Liver (tissue), 9 donors: ENCODE data around the gene ZNF775. TPM values are rescaled to one million over a fixed set of nuclear protein-coding genes. Genes with fewer than 3 reads are reported as not detected.

Experiments
- DNase-seq: peaks from one replicate; pipeline ENCODE4 v3.0.0-alpha.2; 2017; ENCODE audit warnings: low spot score
- H3K27ac ChIP-seq, 2 donors: one replicate each; pipeline ENCODE4 v1.7.0; 2013; ENCODE audit warnings: inconsistent platforms in 2 of 2, low read length in 2 of 2, control low read depth in 1 of 2, low read depth in 1 of 2, mild to moderate bottlenecking in 1 of 2
- H3K27me3 ChIP-seq, 4 donors: one replicate each; pipeline versions ENCODE4 v1.6.1 to v1.7.0; 2013; ENCODE audit warnings: low read length in 3 of 4, inconsistent platforms in 1 of 4, mild to moderate bottlenecking in 1 of 4, moderate library complexity in 1 of 4; ENCODE audit not compliant: control insufficient read depth in 4 of 4, insufficient read depth in 4 of 4
- H3K36me3 ChIP-seq, 4 donors: one replicate each; pipeline versions ENCODE4 v1.6.1 to v1.7.0; 2013; ENCODE audit warnings: low read length in 3 of 4, mild to moderate bottlenecking in 3 of 4, low read depth in 1 of 4, moderate library complexity in 1 of 4; ENCODE audit not compliant: control insufficient read depth in 4 of 4, insufficient read depth in 3 of 4
- H3K4me1 ChIP-seq, 4 donors: one replicate each; pipeline versions ENCODE4 v1.6.1 to v1.7.0; 2013; ENCODE audit warnings: low read length in 3 of 4, mild to moderate bottlenecking in 3 of 4, moderate library complexity in 1 of 4; ENCODE audit not compliant: control insufficient read depth in 4 of 4, insufficient read depth in 4 of 4
- H3K4me3 ChIP-seq, 3 donors: one replicate each; pipeline versions ENCODE4 v1.6.1 to v1.7.0; 2013; ENCODE audit warnings: low read length in 3 of 3, control low read depth in 1 of 3, low read depth in 1 of 3, mild to moderate bottlenecking in 1 of 3
- H3K9ac ChIP-seq, 2 donors: one replicate each; pipeline ENCODE4 v1.7.0; 2013; ENCODE audit warnings: low read length in 2 of 2, mild to moderate bottlenecking in 2 of 2, moderate library complexity in 2 of 2, control low read depth in 1 of 2, low read depth in 1 of 2
- H3K9me3 ChIP-seq, 4 donors: one replicate each; pipeline versions ENCODE4 v1.6.1 to v1.7.0; 2013; ENCODE audit warnings: low read length in 3 of 4; ENCODE audit not compliant: control insufficient read depth in 4 of 4
- EGR1 ChIP-seq, 2 donors: IDR thresholded peaks; 2 replicates each; pipeline ENCODE4 v1.6.1; 2016 to 2018; ENCODE audit warnings: antibody characterized with exemption in 2 of 2, low read depth in 2 of 2
- FOXA1 ChIP-seq: IDR thresholded peaks from 2 replicates; pipeline ENCODE4 v1.6.1; 2016; ENCODE audit warnings: antibody characterized with exemption
- FOXA2 ChIP-seq: IDR thresholded peaks from 2 replicates; pipeline ENCODE4 v1.6.1; 2016; ENCODE audit warnings: antibody characterized with exemption
- GABPA ChIP-seq, 2 donors: IDR thresholded peaks in 1 of 2; conservative IDR thresholded peaks in 1 of 2; 2 replicates each; pipeline ENCODE4 v1.6.1; 2016; ENCODE audit warnings: antibody characterized with exemption in 2 of 2, mild to moderate bottlenecking in 1 of 2, moderate library complexity in 1 of 2
- HNF4A ChIP-seq, 2 donors: conservative IDR thresholded peaks; 2 replicates each; pipeline ENCODE4 v1.6.1; 2016; ENCODE audit warnings: antibody characterized with exemption in 2 of 2, mild to moderate bottlenecking in 2 of 2
- HNF4G ChIP-seq: IDR thresholded peaks from 2 replicates; pipeline ENCODE4 v1.6.1; 2016; ENCODE audit warnings: antibody characterized with exemption
- JUND ChIP-seq, 2 donors: IDR thresholded peaks; 2 replicates each; pipeline ENCODE4 v1.6.1; 2016; ENCODE audit warnings: antibody characterized with exemption in 2 of 2
- NR2F2 ChIP-seq: IDR thresholded peaks from 2 replicates; pipeline ENCODE4 v1.6.1; 2016; ENCODE audit warnings: antibody characterized with exemption
- RXRA ChIP-seq, 2 donors: IDR thresholded peaks; 2 replicates each; pipeline ENCODE4 v1.6.1; 2017 to 2018; ENCODE audit warnings: antibody characterized with exemption in 2 of 2, mild to moderate bottlenecking in 1 of 2
- SP1 ChIP-seq: IDR thresholded peaks from 2 replicates; pipeline ENCODE4 v1.6.1; 2018; ENCODE audit warnings: antibody characterized with exemption, mild to moderate bottlenecking
- YY1 ChIP-seq: IDR thresholded peaks from 2 replicates; pipeline ENCODE4 v1.6.1; 2016; ENCODE audit warnings: antibody characterized with exemption, mild to moderate bottlenecking
- WGBS: extraction: QIAGEN DNeasy Blood & Tissue Kit; methylation state at CpG from one replicate; pipeline ENCODE4 v1.1.7; 2013; 5-methylcytosine and 5-hydroxymethylcytosine counted together
- polyA plus RNA-seq, 2 donors: library from polyadenylated mRNA; stranded (reverse) in 1 of 2; unstranded in 1 of 2; fragments of 200-250 nt in 1 of 2; fragments of >200 nt in 1 of 2; fragmentation: Nextera tagmentation in 1 of 2; extraction: Ambion mirVana in 1 of 2; gene quantifications; one replicate each; pipeline versions ENCODE4 v1.2.1 to v1.2.3, GENCODE V29; 2013 to 2015
- total RNA-seq, 2 donors: library from RNA; depleted of rRNA; stranded (reverse); fragments of >200 nt; gene quantifications; one replicate each; pipeline ENCODE4 v1.2.3, GENCODE V29; 2014
- TF ChIP-seq, protein P1 (sequence below): IDR thresholded peaks from 2 replicates; pipeline ENCODE4 v1.6.1; 2016; ENCODE audit warnings: antibody characterized with exemption
- TF ChIP-seq, protein P2 (sequence below): IDR thresholded peaks from 2 replicates; pipeline ENCODE4 v1.6.1; 2016; ENCODE audit warnings: antibody characterized with exemption, mild to moderate bottlenecking
- donor health status: healthy.
- donor health status: healthy.
- donor health status: healthy.
- donor health status: healthy.
- donor health status: healthy.

Gene ZNF775
- total and polyA plus RNA-seq, 4 donors = 0.08 to 3.1 (median 0.52) TPM

- Histone ChIP-seq H3K4me1 (peaks cover 26 to 74% (median 70%) of the 10 kb centered on the region in 4 donors), H3K9me3 (no peaks in the 10 kb centered on the region), H3K4me3 (peak overlapping the region; percentile 69 to 81 (median 74)), H3K9ac (peak overlapping the region in 1 of 2 donors; percentile 31), H3K27me3 (no peaks in the 10 kb centered on the region), H3K27ac (peak overlapping the region; percentile 75 to 94), H3K36me3 (no peaks in the 10 kb centered on the region)
- TF ChIP-seq HNF4A (conservative IDR thresholded peaks at IDR 0.05) (peak in 1 of 2 donors; percentile 4), NR2F2 (no peak), FOXA2 (no peak), HNF4G (no peak), YY1 (peak; percentile 40), EGR1 (IDR thresholded peaks at IDR 0.05; ENCODE audit: low read depth in 2 of 2) (no peak), FOXA1 (no peak), RXRA (IDR thresholded peaks at IDR 0.05) (peak in 1 of 2 donors; percentile 38), GABPA (IDR thresholded peaks at IDR 0.05 in 1 of 2, conservative IDR thresholded peaks at IDR 0.05 in 1 of 2) (no peak), JUND (IDR thresholded peaks at IDR 0.05) (no peak)
- TF ChIP-seq, protein P1, sequence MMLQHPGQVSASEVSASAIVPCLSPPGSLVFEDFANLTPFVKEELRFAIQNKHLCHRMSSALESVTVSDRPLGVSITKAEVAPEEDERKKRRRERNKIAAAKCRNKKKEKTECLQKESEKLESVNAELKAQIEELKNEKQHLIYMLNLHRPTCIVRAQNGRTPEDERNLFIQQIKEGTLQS = no peak
- TF ChIP-seq, protein P2, sequence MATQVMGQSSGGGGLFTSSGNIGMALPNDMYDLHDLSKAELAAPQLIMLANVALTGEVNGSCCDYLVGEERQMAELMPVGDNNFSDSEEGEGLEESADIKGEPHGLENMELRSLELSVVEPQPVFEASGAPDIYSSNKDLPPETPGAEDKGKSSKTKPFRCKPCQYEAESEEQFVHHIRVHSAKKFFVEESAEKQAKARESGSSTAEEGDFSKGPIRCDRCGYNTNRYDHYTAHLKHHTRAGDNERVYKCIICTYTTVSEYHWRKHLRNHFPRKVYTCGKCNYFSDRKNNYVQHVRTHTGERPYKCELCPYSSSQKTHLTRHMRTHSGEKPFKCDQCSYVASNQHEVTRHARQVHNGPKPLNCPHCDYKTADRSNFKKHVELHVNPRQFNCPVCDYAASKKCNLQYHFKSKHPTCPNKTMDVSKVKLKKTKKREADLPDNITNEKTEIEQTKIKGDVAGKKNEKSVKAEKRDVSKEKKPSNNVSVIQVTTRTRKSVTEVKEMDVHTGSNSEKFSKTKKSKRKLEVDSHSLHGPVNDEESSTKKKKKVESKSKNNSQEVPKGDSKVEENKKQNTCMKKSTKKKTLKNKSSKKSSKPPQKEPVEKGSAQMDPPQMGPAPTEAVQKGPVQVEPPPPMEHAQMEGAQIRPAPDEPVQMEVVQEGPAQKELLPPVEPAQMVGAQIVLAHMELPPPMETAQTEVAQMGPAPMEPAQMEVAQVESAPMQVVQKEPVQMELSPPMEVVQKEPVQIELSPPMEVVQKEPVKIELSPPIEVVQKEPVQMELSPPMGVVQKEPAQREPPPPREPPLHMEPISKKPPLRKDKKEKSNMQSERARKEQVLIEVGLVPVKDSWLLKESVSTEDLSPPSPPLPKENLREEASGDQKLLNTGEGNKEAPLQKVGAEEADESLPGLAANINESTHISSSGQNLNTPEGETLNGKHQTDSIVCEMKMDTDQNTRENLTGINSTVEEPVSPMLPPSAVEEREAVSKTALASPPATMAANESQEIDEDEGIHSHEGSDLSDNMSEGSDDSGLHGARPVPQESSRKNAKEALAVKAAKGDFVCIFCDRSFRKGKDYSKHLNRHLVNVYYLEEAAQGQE = peak; percentile 90
- DNase-seq = peak; percentile 40
- 7% methylated on average over 39 of the region's 39 CpGs for WGBS
Observed at GRCh38 chr7:150340024-150340749, 38.9 kb upstream of the ZNF775 start.

GRCh38 chr7:150340875-150341262 is 38.3 kb upstream of the ZNF775 start:
- peaks cover 26 to 67% (median 63%) of the 10 kb centered on the region in 4 donors for H3K4me1 ChIP-seq
- TF ChIP-seq, protein P1 = no peak
- TF ChIP-seq SP1 = no peak
- H3K9me3 ChIP-seq = no peaks in the 10 kb centered on the region
- H3K4me3 ChIP-seq = peak overlapping the region; percentile 69 to 81 (median 74)
- H3K36me3 ChIP-seq = no peaks in the 10 kb centered on the region
- H3K9ac ChIP-seq = peak overlapping the region; percentile 65 to 76
- WGBS = 5% methylated on average over 29 of the region's 29 CpGs
- H3K27ac ChIP-seq = peak overlapping the region; percentile 75 to 94
- no peak for DNase-seq
- no peaks in the 10 kb centered on the region for H3K27me3 ChIP-seq
